Measurements from ENCODE around the gene C2orf74. TPM values are rescaled to one million over a fixed set of nuclear protein-coding genes. Genes with fewer than 3 reads are reported as not detected.

C2orf74 gene
- total and polyA plus RNA-seq, 2 experiments from 2014 or later, result 17.5 to 43.0 TPM

DNA sequence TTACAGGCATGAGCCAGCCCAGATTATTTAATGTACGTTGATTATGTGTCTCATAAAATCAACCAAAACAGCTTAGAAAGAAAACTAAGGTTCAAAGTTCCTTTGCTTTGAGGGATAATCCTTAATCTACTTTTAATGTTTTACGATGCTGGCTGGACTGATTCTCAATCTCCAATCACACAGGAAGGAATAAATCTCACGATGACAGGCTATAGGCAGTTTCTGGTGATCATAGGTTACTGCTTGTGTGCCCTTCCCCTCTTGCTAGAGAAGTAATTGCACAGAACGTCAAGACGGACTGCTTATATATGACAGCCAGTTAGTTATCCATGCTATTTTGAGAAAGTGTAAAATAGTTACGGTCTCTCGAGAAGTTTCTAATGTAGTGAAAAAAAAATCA, 43.1 kb downstream of the C2orf74 start:
- no peaks in the 10 kb centered on the region for H3K4me1 ChIP-seq (ENCODE audit: low read depth)
- H3K27ac ChIP-seq, result no peak overlapping the region
- no peak for DNase-seq (ENCODE audit: low read depth in 1 of 2, low spot score in 1 of 2)
- H3K36me3 ChIP-seq, result peaks cover 85% of the 10 kb centered on the region
- no peaks in the 10 kb centered on the region for H3K9me3 ChIP-seq (ENCODE audit: low read depth)
- H3K27me3 ChIP-seq, result no peaks in the 10 kb centered on the region
- TF ChIP-seq, protein P1, sequence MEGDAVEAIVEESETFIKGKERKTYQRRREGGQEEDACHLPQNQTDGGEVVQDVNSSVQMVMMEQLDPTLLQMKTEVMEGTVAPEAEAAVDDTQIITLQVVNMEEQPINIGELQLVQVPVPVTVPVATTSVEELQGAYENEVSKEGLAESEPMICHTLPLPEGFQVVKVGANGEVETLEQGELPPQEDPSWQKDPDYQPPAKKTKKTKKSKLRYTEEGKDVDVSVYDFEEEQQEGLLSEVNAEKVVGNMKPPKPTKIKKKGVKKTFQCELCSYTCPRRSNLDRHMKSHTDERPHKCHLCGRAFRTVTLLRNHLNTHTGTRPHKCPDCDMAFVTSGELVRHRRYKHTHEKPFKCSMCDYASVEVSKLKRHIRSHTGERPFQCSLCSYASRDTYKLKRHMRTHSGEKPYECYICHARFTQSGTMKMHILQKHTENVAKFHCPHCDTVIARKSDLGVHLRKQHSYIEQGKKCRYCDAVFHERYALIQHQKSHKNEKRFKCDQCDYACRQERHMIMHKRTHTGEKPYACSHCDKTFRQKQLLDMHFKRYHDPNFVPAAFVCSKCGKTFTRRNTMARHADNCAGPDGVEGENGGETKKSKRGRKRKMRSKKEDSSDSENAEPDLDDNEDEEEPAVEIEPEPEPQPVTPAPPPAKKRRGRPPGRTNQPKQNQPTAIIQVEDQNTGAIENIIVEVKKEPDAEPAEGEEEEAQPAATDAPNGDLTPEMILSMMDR (IDR thresholded peaks at IDR 0.05; ENCODE audit: low read depth, low read length), result no peak
- H3K4me3 ChIP-seq, result no peak overlapping the region

DNA sequence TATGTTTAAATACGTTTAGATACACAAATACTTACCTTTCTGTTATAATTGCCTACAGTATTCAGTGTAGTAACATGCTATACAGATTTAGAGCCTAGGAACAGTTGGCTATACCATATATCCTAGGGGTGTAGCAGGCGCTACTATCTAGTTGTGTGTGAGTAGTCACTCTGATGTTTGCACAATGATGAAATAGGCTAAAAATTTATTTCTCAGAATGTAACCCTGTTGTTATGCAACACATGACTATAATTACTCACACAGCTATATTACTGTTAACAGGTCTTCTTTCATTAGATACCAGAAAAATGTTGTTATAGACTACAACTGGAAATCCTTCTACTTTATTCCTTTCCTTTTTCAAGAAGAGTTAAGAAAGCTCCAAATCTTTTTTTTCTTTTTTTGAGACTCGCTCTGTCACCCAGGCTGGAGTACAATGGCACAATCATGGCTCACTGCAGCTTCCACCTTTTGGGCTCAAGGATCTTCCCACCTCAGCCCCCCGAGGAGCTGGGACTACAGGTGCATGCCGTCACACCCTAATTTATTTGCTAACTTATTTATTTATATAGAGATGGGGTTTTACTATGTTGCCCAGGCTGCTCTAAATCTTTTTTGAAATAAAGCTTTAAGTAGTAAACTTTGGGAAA, 48.5 kb downstream of the C2orf74 start:
- H3K27me3 ChIP-seq, result no peaks in the 10 kb centered on the region
- H3K4me3 ChIP-seq, result no peak overlapping the region
- peak in 1 of 2 donors; percentile 86 for DNase-seq (ENCODE audit: low read depth in 1 of 2, low spot score in 1 of 2)
- H3K9me3 ChIP-seq (ENCODE audit: low read depth), result no peaks in the 10 kb centered on the region
- H3K36me3 ChIP-seq, result peaks cover 90% of the 10 kb centered on the region
- TF ChIP-seq, protein P1 (IDR thresholded peaks at IDR 0.05; ENCODE audit: low read depth, low read length), result no peak
- H3K4me1 ChIP-seq (ENCODE audit: low read depth), result no peaks in the 10 kb centered on the region
- no peak overlapping the region for H3K27ac ChIP-seq

DNA sequence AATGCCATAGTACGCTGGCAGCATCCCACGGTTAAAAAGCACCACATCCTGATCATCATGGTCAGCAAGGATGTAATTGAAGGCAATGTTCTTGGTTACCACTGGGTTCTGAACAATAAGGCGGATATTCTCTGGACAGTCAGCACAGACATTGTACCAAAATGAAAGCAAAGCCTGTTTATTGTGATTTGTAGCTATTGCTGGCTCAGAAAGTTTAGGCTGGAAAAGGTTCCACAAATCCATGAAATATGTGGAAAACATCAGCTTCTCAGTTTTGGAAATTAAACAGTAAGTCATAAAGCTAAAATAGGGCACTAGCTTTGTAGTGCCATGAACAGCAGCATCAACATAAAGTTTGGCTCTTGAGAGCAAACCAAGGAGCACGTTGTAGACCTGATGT, 52.2 kb downstream of the C2orf74 start:
- TF ChIP-seq, protein P1 (IDR thresholded peaks at IDR 0.05; ENCODE audit: low read depth, low read length), result no peak
- Histone ChIP-seq H3K36me3 (peaks cover 71% of the 10 kb centered on the region), H3K4me3 (no peak overlapping the region), H3K9me3 (ENCODE audit: low read depth) (no peaks in the 10 kb centered on the region), H3K4me1 (ENCODE audit: low read depth) (no peaks in the 10 kb centered on the region), H3K27me3 (no peaks in the 10 kb centered on the region), H3K27ac (no peak overlapping the region)
- no peak for DNase-seq (ENCODE audit: low read depth in 1 of 2, low spot score in 1 of 2)

Other genes starting within 250 kb of the C2orf74 start
- gene PEX13, start 144.5 kb upstream of the C2orf74 start, total RNA-seq, result 29.7 and 35.5 TPM in 2 replicates
- gene PEX13, start 144.5 kb upstream of the C2orf74 start, polyA plus RNA-seq, result 26.7 and 37.3 TPM in 2 replicates
- gene PUS10, start 143.9 kb upstream of the C2orf74 start, total RNA-seq, result 5.0 and 8.9 TPM in 2 replicates
- 3.0 and 5.2 TPM in 2 replicates for gene PUS10, start 143.9 kb upstream of the C2orf74 start, polyA plus RNA-seq
- gene SANBR, start 96.3 kb upstream of the C2orf74 start, total RNA-seq, result 3.5 and 6.1 TPM in 2 replicates
- 8.7 and 15.4 TPM in 2 replicates for gene SANBR, start 96.3 kb upstream of the C2orf74 start, polyA plus RNA-seq

Measured in cardiac muscle cell (in vitro differentiated cells and primary cell).